ENCODE results near the gene PEF1.

GRCh38 chr1:31675756-31676155 is 31.1 kb upstream of the PEF1 start:
- no peak for TF ChIP-seq CTCF (IDR thresholded peaks at IDR 0.05)
- no peak for TF ChIP-seq EP300 (IDR thresholded peaks at IDR 0.05)
- TF ChIP-seq POLR2AphosphoS5 (IDR thresholded peaks at IDR 0.05), result no peak

Data from suprapubic skin (tissue), 4 donors.